Ovary (tissue), 3 donors: ENCODE results near the gene INTS13.

ENCODE experiments used
- CTCF ChIP-seq, 3 donors: fragments of 450-650 bp in 2 of 3; fragments of 200-600 bp in 1 of 3; IDR thresholded peaks; one replicate each; pipeline versions ENCODE4 v1.5.1 to v1.8.0; 2016 to 2022; ENCODE audit warnings: antibody characterized with exemption in 3 of 3, mild to moderate bottlenecking in 1 of 3
- EP300 ChIP-seq: sonication (generic); formaldehyde crosslinking; IDR thresholded peaks from one replicate; pipeline ENCODE4 v1.6.1; 2017; ENCODE audit warnings: antibody characterized with exemption
- POLR2A ChIP-seq: fragments of 450-650 bp; IDR thresholded peaks from one replicate; pipeline ENCODE4 v1.6.1; 2017; ENCODE audit warnings: antibody characterized with exemption, mild to moderate bottlenecking, moderate library complexity
- donor health status: DM: no; HTN: no; CAD: no.

GRCh38 chr12:26928661-26929060 is 9.1 kb downstream of the INTS13 start:
- no peak for TF ChIP-seq CTCF (IDR thresholded peaks at IDR 0.05)
- no peak for TF ChIP-seq EP300
- no peak for TF ChIP-seq POLR2A
